ENCODE measurements around the gene TRIM37.

The TRIM37 gene

DNA sequence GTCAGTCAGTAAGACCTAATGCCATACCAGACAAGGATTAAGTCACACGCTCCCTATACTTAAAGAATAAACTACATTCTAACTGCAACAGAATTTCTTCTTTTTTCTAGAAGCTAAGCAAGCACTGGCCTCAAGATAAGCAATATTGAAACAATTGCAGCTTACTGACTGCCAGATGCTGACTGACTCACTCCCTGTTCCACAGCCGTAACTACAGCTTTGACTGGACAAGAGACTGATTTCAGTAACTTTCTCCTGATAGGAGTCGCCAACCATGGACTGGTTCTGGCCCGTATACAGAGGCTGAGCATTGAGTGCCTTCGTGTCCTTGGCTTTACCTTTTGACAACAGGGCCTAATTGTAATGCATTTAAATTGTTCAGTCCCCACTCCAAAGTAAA, 67.9 kb downstream of the TRIM37 start:
- Histone ChIP-seq H3K4me3 (ENCODE audit: low read length) (no peak overlapping the region), H3K27ac (ENCODE audit: low read length) (no peak overlapping the region), H3K9me2 (replicated peaks; ENCODE audit: insufficient read depth, low read length) (no peaks in the 10 kb centered on the region), H3F3A (ENCODE audit: insufficient read depth, low read length) (no peaks in the 10 kb centered on the region), H3K4me1 (ENCODE audit: low read length) (no peaks in the 10 kb centered on the region), H4K20me1 (ENCODE audit: insufficient read depth, low read length) (no peaks in the 10 kb centered on the region), H3K9me3 (replicated peaks; ENCODE audit: insufficient read depth, low read length) (no peaks in the 10 kb centered on the region), H3K9ac (ENCODE audit: low read length) (no peak overlapping the region), H3K36me3 (replicated peaks; ENCODE audit: insufficient read depth, low read length) (peaks cover 6% of the 10 kb centered on the region; the same call in 1 of the 2 replicates), H2AFZ (ENCODE audit: low read length) (no peak overlapping the region), H3K4me2 (ENCODE audit: low read depth, low read length) (no peak overlapping the region), H3K79me2 (ENCODE audit: low read length) (no peaks in the 10 kb centered on the region), H3K27me3 (replicated peaks; ENCODE audit: insufficient read depth, low read length) (no peaks in the 10 kb centered on the region)
- TF ChIP-seq EZH2phosphoT487 (IDR thresholded peaks at IDR 0.05; ENCODE audit: low read length) = no peak
- no peak for TF ChIP-seq EZH2 (optimal IDR thresholded peaks at IDR 0.05; ENCODE audit: low read depth, low read length)
- TF ChIP-seq CTCF (IDR thresholded peaks at IDR 0.05; ENCODE audit: low read length) = no peak
- DNase-seq = no peak

DNA sequence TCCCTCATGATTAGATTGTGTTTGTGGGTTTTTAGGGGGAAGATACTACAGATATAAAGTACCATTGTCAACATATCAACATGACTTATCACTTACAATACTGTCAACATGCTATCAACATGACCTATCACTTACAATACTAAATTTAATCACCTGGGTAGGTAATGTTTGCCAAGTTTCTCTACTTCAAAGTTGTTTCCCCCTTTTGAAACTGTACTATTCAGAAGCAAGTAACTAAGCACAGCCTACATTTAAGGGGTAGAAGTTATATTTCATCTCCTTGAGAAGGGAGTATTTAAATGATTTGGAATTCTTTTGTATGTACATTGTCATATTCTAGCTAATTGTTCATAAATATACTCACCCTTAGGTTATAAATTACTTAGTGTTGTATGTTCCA, 68.7 kb downstream of the TRIM37 start:
- Histone ChIP-seq H3K9ac (ENCODE audit: low read length) (no peak overlapping the region), H4K20me1 (ENCODE audit: insufficient read depth, low read length) (no peaks in the 10 kb centered on the region), H2AFZ (ENCODE audit: low read length) (no peak overlapping the region), H3K27ac (ENCODE audit: low read length) (no peak overlapping the region), H3K4me2 (ENCODE audit: low read depth, low read length) (no peak overlapping the region), H3K4me1 (ENCODE audit: low read length) (no peaks in the 10 kb centered on the region), H3K27me3 (replicated peaks; ENCODE audit: insufficient read depth, low read length) (no peaks in the 10 kb centered on the region), H3K9me2 (replicated peaks; ENCODE audit: insufficient read depth, low read length) (no peaks in the 10 kb centered on the region), H3F3A (ENCODE audit: insufficient read depth, low read length) (no peaks in the 10 kb centered on the region), H3K79me2 (ENCODE audit: low read length) (no peaks in the 10 kb centered on the region), H3K4me3 (ENCODE audit: low read length) (no peak overlapping the region), H3K36me3 (replicated peaks; ENCODE audit: insufficient read depth, low read length) (peaks cover 6% of the 10 kb centered on the region; the same call in 1 of the 2 replicates), H3K9me3 (replicated peaks; ENCODE audit: insufficient read depth, low read length) (no peaks in the 10 kb centered on the region)
- TF ChIP-seq CTCF (IDR thresholded peaks at IDR 0.05; ENCODE audit: low read length) (no peak), EZH2phosphoT487 (IDR thresholded peaks at IDR 0.05; ENCODE audit: low read length) (no peak), EZH2 (optimal IDR thresholded peaks at IDR 0.05; ENCODE audit: low read depth, low read length) (no peak)
- DNase-seq = no peak

DNA sequence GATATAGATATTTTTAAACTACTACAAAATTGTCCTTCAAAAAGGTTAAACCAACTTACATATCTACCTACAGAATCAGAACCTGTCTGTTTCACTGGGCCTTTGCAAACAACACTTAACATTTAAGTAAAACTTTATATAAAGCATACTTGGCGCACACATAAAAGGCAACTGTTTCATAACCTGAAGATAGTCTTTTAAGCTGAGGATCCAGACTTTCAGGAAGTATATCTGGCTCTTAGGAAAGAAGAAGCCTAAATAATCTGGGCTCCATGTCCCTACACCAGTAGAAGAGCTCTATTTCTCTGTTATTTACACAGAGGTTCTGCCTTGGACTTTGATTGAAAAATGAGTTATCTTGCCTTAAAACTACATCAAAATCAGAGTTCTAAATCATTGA, 75.9 kb downstream of the TRIM37 start:
- Histone ChIP-seq H3K9me3 (replicated peaks; ENCODE audit: insufficient read depth, low read length) (no peaks in the 10 kb centered on the region), H3K9ac (ENCODE audit: low read length) (no peak overlapping the region), H3K79me2 (ENCODE audit: low read length) (no peaks in the 10 kb centered on the region), H3K4me3 (ENCODE audit: low read length) (no peak overlapping the region), H4K20me1 (ENCODE audit: insufficient read depth, low read length) (no peaks in the 10 kb centered on the region), H3K36me3 (replicated peaks; ENCODE audit: insufficient read depth, low read length) (0 out of 2 replicates have a peak, but pooled peaks cover 1% of the 10 kb centered on the region), H2AFZ (ENCODE audit: low read length) (no peak overlapping the region), H3K9me2 (replicated peaks; ENCODE audit: insufficient read depth, low read length) (no peaks in the 10 kb centered on the region), H3F3A (ENCODE audit: insufficient read depth, low read length) (peaks cover 11% of the 10 kb centered on the region), H3K27me3 (replicated peaks; ENCODE audit: insufficient read depth, low read length) (no peaks in the 10 kb centered on the region), H3K27ac (ENCODE audit: low read length) (no peak overlapping the region), H3K4me2 (ENCODE audit: low read depth, low read length) (no peak overlapping the region), H3K4me1 (ENCODE audit: low read length) (peaks cover 17% of the 10 kb centered on the region)
- TF ChIP-seq CTCF (IDR thresholded peaks at IDR 0.05; ENCODE audit: low read length) = no peak
- no peak for TF ChIP-seq EZH2 (optimal IDR thresholded peaks at IDR 0.05; ENCODE audit: low read depth, low read length)
- no peak for DNase-seq

All from MM.1S (cell line).